Measurements from ENCODE around the gene AGER. TPM values are rescaled to one million over a fixed set of nuclear protein-coding genes. Genes with fewer than 3 reads are reported as not detected.
"Not testable (repeated sequence)": the region's sequence is repeated elsewhere in the genome, so short reads cannot be mapped to it uniquely, and the experiment has no call there.

Gene AGER
- total RNA-seq, 1 experiment from 2014 or later, result 1.1 TPM

GRCh38 chr6:32187009-32187709, 3.1 kb upstream of the AGER start:
- no peak for DNase-seq (ENCODE audit: low read depth)

- not testable (repeated sequence) for DNase-seq (ENCODE audit: low read depth)
These were observed 2.2 kb upstream of the AGER start for GRCh38 chr6:32186151-32186840.

- DNase-seq (ENCODE audit: low read depth), result peak; percentile 86
These were observed 1.7 kb upstream of the AGER start for GRCh38 chr6:32185681-32186131.

DNA sequence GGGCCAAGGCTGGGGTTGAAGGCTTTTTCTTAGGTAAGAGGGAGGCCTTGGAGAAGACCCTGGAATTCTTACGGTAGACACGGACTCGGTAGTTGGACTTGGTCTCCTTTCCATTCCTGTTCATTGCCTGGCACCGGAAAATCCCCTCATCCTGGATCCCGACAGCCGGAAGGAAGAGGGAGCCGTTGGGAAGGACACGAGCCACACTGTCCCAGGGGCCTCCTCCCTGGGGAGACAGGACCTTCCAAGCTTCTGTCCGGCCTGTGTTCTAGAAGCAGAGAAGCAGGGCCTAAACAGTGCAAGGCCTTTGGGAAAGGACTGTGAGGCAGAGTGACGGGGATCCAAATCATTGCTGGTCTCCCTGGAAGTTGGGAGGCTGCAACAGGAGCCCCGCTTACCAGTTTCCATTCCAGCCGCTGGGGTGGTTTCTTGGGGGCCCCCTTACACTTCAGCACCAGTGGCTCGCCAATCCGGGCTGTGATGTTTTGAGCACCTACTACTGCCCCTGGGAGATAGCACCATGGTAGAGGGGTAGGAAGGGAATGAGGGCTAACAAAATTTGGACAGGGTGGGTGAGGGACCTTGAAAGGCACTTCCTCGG, 470 bp downstream of the AGER start:
- DNase-seq (ENCODE audit: low read depth), result no peak

GRCh38 chr6:32183030-32183429, 1.0 kb downstream of the AGER start:
- no peak for DNase-seq (ENCODE audit: low read depth)

DNA sequence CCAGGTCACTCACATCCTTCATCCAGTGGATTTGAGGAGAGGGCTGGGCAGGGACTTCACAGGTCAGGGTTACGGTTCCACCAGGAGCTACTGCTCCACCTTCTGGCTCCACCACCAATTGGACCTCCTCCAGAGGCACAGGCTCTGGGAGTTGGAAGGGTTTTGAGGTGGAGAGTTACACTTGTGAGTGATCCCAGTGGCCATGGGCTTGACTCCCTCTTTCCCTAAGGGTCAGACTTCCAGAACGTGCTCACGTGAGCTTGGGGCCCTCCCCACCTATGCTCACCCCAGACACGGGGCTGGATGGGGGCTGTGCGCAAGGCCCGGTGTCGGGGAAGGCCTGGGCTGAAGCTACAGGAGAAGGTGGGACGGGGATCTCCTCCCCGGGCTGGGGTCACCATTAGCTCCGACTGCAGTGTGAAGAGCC, 1.5 kb downstream of the AGER start:
- no peak for DNase-seq (ENCODE audit: low read depth)

- DNase-seq (ENCODE audit: low read depth), result no peak
These were observed 2.0 kb downstream of the AGER start for GRCh38 chr6:32181915-32182529.

- no peak for DNase-seq (ENCODE audit: low read depth)
These were observed 2.8 kb downstream of the AGER start for GRCh38 chr6:32181148-32181702.

GRCh38 chr6:32179766-32180405, 4.2 kb downstream of the AGER start:
- no peak for DNase-seq (ENCODE audit: low read depth)

DNA sequence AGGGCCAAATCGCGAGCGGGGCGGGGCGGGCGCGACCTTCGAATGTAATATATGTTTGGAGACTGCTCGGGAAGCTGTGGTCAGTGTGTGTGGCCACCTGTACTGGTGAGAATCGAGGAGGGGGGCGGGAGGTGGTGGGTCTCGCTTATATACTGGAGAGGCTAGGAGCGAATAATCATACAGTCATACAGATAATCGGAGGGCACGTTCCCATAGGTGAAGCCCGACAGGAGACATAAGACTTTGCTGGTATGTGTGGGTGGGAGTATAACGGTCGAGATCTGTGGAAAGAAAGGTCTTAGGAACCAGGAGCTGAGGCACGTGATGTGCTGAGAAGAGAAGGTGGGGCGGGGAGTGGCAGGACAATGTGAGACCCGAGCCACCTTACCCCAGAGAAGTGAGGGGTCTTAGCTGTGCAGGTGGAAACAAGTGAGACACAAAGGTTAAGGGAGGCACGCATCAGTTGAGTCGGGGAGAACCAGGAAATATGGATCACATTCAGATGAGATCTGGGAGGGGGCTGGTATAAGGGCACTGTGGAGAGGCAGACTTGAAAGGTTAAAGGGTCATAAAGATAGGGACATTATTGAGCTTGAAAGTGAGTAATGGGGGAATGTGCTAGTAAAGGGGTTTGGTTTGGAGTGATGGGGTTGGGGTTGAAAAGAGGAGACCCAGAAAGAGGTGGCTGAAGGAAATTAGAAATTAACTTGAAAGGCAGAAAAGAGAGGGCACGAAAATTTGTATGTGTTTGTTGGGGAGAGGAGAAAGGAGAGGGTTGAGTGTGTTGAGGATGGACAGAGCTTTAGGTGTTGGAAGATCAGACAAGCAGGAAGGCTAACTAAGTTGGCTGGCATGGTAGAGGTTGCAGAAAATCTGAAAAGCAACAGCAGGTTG, 5.3 kb downstream of the AGER start:
- DNase-seq (ENCODE audit: low read depth), result no peak

DNA sequence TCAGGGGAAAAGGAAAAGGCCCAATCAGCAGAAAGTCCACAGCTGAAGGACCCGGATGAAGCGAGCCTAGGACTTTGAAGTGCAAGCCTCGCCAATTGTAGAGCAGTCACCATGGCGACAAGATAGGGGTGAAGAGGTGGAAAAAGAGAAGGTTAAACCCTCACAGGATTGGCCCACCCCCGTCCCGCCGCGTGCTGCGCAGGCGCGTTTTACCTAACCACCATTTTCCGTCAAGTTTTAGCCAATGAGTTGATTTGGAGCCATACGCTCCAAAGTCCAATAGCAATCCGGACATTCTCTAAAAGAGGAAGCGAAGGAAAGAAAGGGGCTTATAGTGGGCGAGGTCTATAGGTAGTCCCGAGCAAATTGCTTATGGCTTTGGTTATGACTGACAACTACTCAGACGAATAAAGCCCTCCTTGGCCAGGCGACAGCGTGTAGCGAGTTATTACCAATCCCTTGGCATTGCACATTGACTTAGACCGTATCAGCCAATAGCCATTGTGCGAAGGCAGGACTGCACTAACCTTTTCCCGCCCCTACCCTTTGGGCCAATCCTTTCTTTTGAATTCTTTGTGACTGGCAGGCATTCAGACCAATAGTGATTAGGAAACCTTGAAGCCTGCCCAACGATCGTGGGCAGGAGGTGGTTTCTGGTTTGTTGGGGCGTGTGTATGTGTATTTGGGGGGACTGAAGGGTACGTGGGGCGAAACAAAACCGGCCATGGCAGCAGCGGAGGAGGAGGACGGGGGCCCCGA, 6.1 kb downstream of the AGER start, which contains the start of gene RNF5:
Gene RNF5 (plus strand): TSS at position 618 of the 759 bp plus-strand sequence. CDS start 107 bp downstream, at position 725.
- peak; percentile 100 for DNase-seq (ENCODE audit: low read depth)

DNA sequence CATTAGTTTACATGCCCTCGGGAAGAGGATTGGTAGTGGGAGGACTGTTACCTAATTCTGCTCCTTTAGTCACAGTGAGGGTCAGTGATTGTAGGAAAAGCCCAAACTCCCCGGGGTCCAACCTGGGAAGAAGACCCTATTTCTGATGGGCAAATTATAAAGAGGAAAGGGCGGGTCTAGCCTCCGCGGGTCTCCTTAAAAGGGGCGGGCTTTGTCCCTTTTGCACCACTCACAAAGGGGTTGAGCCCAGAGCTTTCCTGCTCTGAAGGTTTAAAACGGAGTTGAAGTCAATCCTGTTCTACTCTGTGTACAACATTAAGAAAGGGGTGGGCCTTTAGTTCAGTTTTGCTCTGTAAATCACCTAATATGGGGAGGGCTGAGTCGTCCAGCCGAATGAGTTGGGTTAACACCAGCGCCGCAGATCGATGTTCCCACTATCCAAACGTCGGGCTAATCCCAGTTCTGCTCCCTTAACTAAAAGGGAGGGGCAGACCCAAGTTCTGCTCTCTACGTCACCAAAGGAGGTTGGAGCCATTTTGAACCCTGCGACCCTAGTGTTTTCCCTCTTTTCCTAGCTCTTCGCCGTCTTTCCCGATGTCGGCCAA, 6.8 kb downstream of the AGER start:
- DNase-seq (ENCODE audit: low read depth), result peak; percentile 63

DNA sequence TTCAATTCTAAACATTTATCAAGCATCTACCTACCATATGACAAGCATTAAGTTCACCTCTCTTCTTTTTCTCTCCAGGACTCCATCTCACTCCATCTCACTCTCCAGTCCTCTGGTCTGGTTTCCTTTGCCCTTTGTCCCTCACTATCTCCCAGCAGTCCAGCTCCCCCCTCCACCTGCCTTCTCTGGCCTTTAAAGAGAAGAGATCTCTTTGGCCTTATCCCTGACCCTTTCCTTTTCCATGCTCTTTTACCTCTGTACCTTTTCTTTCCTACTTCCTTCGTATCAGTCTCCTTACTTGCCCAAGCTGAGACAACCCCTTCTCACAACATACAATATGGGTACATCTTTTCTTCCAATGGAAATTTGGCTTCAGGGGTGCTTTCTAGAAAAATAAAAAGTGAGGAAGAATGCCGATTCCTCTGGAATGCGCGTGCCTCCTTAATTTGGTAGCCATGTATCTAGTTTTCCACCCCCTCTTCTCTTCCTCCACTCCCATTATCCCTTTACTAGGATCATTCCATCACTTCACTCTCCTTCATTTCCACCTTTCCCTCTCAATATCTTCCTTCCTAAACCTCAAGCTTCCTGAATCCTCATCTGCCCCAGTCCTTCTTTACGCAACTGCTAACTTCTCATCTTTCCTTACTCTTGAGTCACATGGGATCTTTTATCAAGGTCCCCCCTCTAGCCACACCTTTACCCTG, 7.4 kb downstream of the AGER start:
- DNase-seq (ENCODE audit: low read depth), result peak; percentile 61

GRCh38 chr6:32175711-32176475, 8.2 kb downstream of the AGER start, which contains the start of gene AGPAT1:
TSS of gene AGPAT1 (minus strand) at chr6:32176084. CDS start at chr6:32171496, 4,588 bp downstream.
- DNase-seq (ENCODE audit: low read depth), result peak; percentile 98

GRCh38 chr6:32175322-32175710, 8.7 kb downstream of the AGER start:
- DNase-seq (ENCODE audit: low read depth), result no peak

- DNase-seq (ENCODE audit: low read depth), result no peak
These were observed 9.6 kb downstream of the AGER start for GRCh38 chr6:32174416-32174815.

- DNase-seq (ENCODE audit: low read depth), result no peak
These were observed 10.9 kb downstream of the AGER start for GRCh38 chr6:32173051-32173727.

All from Daoy (cell line).